Thoracic aorta (tissue), 2 donors: ENCODE data around the gene TGFBR2. TPM values are rescaled to one million over a fixed set of nuclear protein-coding genes. Genes with fewer than 3 reads are reported as not detected.

Source experiments
- ATAC-seq: fragments of 150-250 bp; one replicate; pipeline ENCODE4 v1.8.0; 2017; ENCODE audit warnings: low read depth; ENCODE audit not compliant: insufficient number of reproducible peaks, low FRiP score
- DNase-seq: peaks from one replicate; pipeline ENCODE4 v3.0.0-alpha.2; 2020; ENCODE audit warnings: low spot score
- H3K27ac ChIP-seq, 2 donors: fragments of 200-600 bp; sonication (generic); 1 replicate in 1 of 2; 2 replicates in 1 of 2; pipeline ENCODE4 v1.5.1; 2016; ENCODE audit warnings: mild to moderate bottlenecking in 2 of 2, moderate library complexity in 2 of 2
- H3K27me3 ChIP-seq: fragments of 200-600 bp; sonication (generic); replicated peaks from 2 replicates; pipeline ENCODE4 v1.6.0; 2016; ENCODE audit warnings: mild to moderate bottlenecking; ENCODE audit not compliant: insufficient read depth
- H3K36me3 ChIP-seq: fragments of 200-600 bp; sonication (generic); one replicate; pipeline ENCODE4 v1.5.1; 2016
- H3K4me1 ChIP-seq, 2 donors: fragments of 200-600 bp; sonication (generic); 1 replicate in 1 of 2; 2 replicates in 1 of 2; pipeline versions ENCODE4 v1.5.1 to v1.6.0; 2016; ENCODE audit warnings: low read depth in 2 of 2, mild to moderate bottlenecking in 1 of 2; ENCODE audit not compliant: control insufficient read depth in 1 of 2
- H3K4me3 ChIP-seq: fragments of 200-600 bp; sonication (generic); 2 replicates; pipeline ENCODE4 v1.5.1; 2016; ENCODE audit warnings: mild to moderate bottlenecking
- H3K9me3 ChIP-seq: fragments of 200-600 bp; sonication (generic); 2 replicates; pipeline ENCODE4 v1.5.1; 2016
- CTCF ChIP-seq: fragments of 200-600 bp; sonication (generic); IDR thresholded peaks from one replicate; pipeline ENCODE4 v1.5.1; 2019; ENCODE audit warnings: antibody characterized with exemption
- total RNA-seq, 2 donors: library from RNA; depleted of rRNA; stranded (reverse); fragments of >200 nt; gene quantifications; one replicate each; pipeline versions ENCODE4 v1.1.0 to v1.2.3, GENCODE V29; 2016

The TGFBR2 gene
- total RNA-seq, 2 donors from 2014 or later: 250 to 355 TPM

- Histone ChIP-seq H3K4me3 (no peak overlapping the region), H3K4me1 (peaks cover 6 to 16% of the 10 kb centered on the region in 2 donors), H3K27ac (no peak overlapping the region), H3K27me3 (no peaks in the 10 kb centered on the region), H3K9me3 (no peaks in the 10 kb centered on the region), H3K36me3 (peaks cover under 1% of the 10 kb centered on the region)
- DNase-seq (no peak), ATAC-seq (no peak)
- no peak for TF ChIP-seq CTCF
These were observed 93.5 kb downstream of the TGFBR2 start for GRCh38 chr3:30699927-30700326.

GRCh38 chr3:30700702-30701321 is 94.4 kb downstream of the TGFBR2 start:
- ATAC-seq: no peak
- Histone ChIP-seq H3K27me3 (no peaks in the 10 kb centered on the region), H3K27ac (no peak overlapping the region), H3K4me3 (no peak overlapping the region), H3K4me1 (peaks cover 6 to 12% of the 10 kb centered on the region in 2 donors), H3K36me3 (no peaks in the 10 kb centered on the region), H3K9me3 (no peaks in the 10 kb centered on the region)
- no peak for DNase-seq
- no peak for TF ChIP-seq CTCF

GRCh38 chr3:30702038-30702827 is 95.8 kb downstream of the TGFBR2 start:
- H3K27ac ChIP-seq: no peak overlapping the region
- no peak for ATAC-seq

GRCh38 chr3:30702828-30703397 is 96.5 kb downstream of the TGFBR2 start:
- no peaks in the 10 kb centered on the region for H3K4me1 ChIP-seq
- no peak for DNase-seq

More at GRCh38 chr3:30702038-30702827, 95.8 kb downstream of the TGFBR2 start:
- H3K9me3 ChIP-seq: no peaks in the 10 kb centered on the region
- no peak for TF ChIP-seq CTCF
- no peaks in the 10 kb centered on the region for H3K36me3 ChIP-seq
- DNase-seq: no peak
- no peak overlapping the region for H3K4me3 ChIP-seq
- no peaks in the 10 kb centered on the region for H3K4me1 ChIP-seq
- H3K27me3 ChIP-seq: no peaks in the 10 kb centered on the region

More at GRCh38 chr3:30702828-30703397, 96.5 kb downstream of the TGFBR2 start:
- Histone ChIP-seq H3K36me3 (no peaks in the 10 kb centered on the region), H3K4me3 (no peak overlapping the region), H3K9me3 (no peaks in the 10 kb centered on the region), H3K27me3 (no peaks in the 10 kb centered on the region), H3K27ac (no peak overlapping the region)
- TF ChIP-seq CTCF: no peak
- no peak for ATAC-seq
